Umbilical cord (tissue), 2 donors: ENCODE results near the gene DPEP2NB. TPM values are rescaled to one million over a fixed set of nuclear protein-coding genes. Genes with fewer than 3 reads are reported as not detected.
"Not testable (repeated sequence)": the region's sequence is repeated elsewhere in the genome, so short reads cannot be mapped to it uniquely, and the experiment has no call there.

ENCODE experiments used
- DNase-seq: peaks from one replicate; pipeline ENCODE4 v3.0.0-alpha.2; 2015; ENCODE audit warnings: low spot score
- total RNA-seq: library from RNA; depleted of rRNA; stranded (reverse); fragments of >200 nt; gene quantifications from one replicate; pipeline ENCODE4 v1.2.3, GENCODE V29; 2014; ENCODE audit warnings: low replicate concordance; ENCODE audit not compliant: insufficient read depth

The DPEP2NB gene
- total RNA-seq, 1 donor from 2014 or later, result not detected

GRCh38 chr16:68013440-68013839, 2.3 kb downstream of the DPEP2NB start:
- no peak for DNase-seq

DNA sequence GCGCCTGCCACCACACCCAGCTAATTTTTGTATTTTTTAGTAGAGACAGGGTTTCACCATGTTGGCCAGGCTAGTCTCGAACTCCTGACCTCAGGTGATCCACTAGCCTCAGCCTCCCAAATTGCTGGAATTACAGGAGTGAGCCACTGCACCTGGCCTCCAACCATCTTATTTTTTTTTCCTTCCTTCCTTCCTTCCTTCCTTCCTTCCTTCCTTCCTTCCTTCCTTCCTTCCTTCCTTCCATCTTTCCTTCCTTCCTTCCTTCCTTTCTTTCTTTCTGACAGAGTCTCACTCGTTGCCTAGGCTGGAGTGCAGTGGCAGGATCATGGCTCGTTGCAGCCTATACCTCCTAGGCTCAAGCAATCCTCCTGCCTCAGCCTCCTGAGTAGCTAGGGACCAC, 5.8 kb downstream of the DPEP2NB start:
- not testable (repeated sequence) for DNase-seq

GRCh38 chr16:68009157-68009735, 6.5 kb downstream of the DPEP2NB start:
- no peak for DNase-seq

GRCh38 chr16:68005786-68006286, 9.9 kb downstream of the DPEP2NB start:
- peak; percentile 67 for DNase-seq

GRCh38 chr16:68005211-68005610, 10.5 kb downstream of the DPEP2NB start:
- no peak for DNase-seq

GRCh38 chr16:68003031-68003430, 12.7 kb downstream of the DPEP2NB start:
- DNase-seq, result no peak

DNA sequence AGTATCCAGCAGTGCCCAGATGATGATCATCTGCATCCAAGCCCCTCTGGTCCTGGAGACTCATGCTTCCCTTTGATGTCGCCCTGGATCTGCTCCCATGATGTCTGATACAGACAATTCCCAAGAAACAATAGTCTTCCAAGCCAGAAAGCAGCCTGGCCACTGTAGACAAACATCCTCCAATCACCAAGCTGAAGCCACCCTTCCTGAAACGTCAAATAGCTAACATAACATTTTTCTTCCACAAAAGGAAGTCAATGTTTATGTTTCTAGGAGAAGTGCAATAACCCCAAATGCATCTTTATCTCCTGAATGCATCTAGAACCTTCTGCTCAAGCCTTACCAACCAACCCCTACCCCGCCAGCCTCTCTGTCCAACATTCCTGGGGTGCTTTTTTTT, 15.3 kb downstream of the DPEP2NB start:
- peak; percentile 14 for DNase-seq

DNA sequence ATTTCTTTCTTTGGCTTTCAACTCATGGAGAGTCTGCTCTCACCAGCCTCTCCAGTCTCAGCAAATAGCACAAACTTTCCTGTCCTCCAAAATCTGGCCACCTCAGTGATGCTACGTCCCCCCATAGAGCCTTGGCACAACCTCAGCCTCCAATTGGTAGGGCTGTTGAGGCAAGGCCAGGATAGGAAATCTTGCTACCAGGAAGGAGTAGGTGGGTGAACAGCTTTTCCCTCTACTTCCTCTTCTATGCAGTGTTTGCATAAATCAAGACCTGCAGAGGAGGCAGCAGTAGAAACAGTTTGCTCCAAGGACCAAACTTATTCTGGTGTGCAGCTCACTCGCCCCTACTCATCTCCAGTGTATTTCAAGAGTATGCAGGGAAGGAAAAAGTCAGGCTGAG, 15.7 kb downstream of the DPEP2NB start:
- DNase-seq, result no peak

DNA sequence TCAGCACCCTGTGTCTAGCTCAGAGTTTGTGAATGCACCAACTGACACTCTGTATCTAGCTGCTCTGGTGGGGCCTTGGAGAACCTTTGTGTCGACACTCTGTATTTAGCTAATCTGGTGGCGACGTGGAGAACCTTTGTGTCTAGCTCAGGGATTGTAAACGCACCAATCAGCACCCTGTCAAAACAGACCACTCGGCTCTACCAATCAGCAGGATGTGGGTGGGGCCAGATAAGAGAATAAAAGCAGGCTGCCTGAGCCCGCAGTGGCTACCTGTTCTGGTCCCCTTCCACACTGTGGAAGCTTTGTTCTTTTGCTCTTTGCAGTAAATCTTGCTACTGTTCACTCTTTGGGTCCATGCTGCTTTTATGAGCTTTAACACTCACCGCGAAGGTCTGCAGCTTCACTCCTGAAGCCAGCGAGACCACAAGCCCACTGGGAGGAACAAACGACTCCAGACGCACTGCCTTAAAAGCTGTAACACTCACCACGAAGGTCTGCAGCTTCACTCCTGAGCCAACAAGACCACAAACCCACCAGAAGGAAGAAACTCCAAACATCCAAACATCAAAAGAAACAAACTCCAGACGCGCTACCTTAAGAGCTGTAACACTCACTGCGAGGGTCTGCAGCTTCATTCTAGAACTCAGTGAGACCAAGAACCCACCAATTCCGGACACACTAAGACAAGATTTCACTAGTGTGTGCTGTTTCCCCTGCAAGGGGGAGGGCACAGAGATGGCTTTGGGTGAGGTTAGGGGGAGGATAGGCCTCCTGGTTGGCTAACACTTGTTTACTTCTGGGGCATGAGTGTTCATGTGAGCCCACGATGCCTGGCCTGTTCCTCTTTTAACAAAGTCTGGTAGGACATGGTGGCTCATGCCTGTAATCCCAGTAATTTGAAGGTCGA, 16.7 kb downstream of the DPEP2NB start, which contains the start of gene DPEP2:
Gene DPEP2 (minus strand): TSS at position 706 of the 910 bp plus-strand sequence. CDS start 6,272 bp downstream, outside the sequence.
- not testable (repeated sequence) for DNase-seq

GRCh38 chr16:67998231-67998778, 17.4 kb downstream of the DPEP2NB start:
- DNase-seq, result not testable (repeated sequence)

GRCh38 chr16:67996666-67997065, 19.0 kb downstream of the DPEP2NB start:
- no peak for DNase-seq

- DNase-seq, result no peak
Observed at GRCh38 chr16:67995423-67995822, 20.3 kb downstream of the DPEP2NB start.

DNA sequence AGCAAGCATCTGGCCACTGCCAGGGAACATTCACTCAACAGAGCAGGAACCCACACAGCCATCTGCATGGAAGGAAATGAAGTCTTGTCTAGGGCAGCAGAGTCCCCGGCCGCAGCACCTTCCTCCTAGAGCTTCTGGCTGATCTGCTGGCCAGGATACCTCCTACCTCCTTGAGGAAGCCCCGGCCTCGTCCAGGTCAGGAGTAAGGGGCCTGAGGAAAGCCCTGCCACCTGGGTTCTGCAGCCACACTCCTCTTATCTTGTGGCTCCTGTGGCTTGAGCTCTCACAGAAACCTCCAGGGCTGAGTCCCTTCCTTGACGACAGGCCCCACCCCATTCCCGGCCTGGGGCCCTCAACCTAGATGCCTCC, 21.7 kb downstream of the DPEP2NB start:
- DNase-seq, result not testable (repeated sequence)

DNA sequence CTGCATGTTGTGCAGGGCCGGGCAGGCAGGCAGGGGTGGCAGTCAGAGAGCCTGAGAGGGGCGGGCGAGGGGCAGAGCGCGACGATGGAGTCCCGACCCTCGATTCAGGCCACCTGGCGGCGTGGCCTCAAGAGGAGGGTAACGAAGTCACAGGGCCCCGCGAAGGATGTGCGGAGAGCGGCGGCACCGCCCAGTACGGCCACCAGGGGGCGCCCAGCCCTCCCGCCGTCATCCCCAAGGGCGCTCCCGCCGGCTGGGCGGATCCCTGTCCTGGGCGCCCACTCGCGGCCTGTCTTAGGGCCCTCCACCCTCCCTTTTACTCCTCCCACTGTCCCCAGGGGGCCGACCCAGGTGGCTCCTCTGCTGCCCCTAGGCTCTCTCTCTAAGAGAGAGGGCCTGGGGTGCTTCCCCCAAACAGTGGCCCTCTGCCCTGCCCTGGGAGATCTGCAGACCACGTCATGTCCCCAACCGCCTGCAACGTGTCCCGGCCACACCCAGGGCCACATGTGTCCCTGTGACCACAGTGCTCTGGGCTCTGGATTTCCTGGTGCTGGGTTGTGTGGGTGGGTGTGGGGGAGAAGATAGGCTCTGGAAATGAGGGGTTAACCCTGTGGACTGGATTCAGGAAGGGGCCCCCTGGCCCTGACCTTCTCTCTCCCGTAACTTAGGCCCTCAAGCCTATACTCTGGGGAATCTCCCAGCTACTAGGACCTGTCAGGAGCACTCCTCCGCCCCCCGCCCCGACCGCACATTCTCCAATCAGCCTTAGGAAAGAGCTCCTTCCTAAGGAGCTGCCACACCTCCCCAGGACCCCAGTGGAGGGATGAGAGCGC, 22.3 kb downstream of the DPEP2NB start:
- peak; percentile 71 for DNase-seq

DNA sequence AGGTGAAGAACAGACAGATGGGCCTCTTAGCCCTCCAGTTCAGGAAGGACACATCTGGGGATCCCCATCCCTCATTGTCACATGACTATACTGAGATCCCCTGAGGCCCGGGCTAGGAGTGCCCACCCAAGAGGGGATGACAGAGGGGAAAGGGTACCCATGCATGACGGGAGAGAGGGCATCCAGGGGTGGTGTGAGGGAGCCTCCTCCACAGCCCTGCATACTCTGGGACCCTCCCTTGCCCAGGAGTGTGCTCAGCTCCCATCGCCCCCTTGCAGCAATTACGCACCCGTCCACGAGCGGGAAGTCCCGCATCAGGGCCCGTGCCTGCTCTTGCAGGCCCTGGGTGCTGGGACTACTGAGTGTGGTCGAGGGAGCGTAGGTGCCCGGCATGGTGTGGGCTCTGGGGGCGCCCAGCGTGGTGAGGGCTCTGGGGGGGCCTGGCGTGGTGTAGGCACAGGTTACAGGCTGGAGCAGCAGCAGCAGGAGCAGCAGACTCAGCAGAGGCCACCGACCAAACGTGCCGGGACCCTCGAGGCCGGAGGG, 23.0 kb downstream of the DPEP2NB start:
- DNase-seq, result no peak

GRCh38 chr16:67990018-67990386, 25.7 kb downstream of the DPEP2NB start:
- DNase-seq, result no peak

DNA sequence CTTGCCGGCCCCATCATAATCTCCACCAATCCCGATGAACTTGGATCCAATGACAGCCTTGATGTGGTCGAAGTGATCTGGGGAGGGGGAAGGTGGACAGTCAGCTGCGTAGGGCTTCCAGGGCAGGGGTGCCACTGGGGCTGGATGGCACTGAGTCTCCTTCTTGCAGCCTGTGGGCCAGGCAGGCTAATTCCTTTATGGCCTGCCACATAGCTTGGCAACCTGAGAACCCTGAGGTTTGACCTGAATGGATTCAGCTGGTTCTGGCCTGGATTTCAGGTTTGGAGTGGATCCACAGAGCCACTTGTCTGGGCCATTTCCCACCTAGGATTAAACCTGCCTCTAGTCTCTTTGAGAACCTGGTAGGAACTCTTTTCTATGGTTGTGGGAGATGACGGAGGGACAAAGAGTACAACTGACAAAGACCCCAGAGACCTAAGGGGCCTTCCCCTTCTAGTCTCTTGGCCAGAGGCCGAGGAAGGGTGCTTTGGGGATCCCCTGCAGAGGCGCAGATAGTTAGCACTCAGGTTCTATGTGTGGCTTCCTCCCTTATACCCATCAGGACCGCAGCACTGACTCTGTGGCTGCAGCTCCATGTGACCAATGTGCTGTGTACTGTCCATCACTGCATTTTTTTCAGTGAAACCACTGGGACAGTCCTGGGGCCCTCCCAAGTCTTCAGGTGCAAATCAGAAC, 26.2 kb downstream of the DPEP2NB start:
- no peak for DNase-seq

GRCh38 chr16:67988675-67989074, 27.0 kb downstream of the DPEP2NB start:
- no peak for DNase-seq

- no peak for DNase-seq
Observed at GRCh38 chr16:67987460-67988160, 28.1 kb downstream of the DPEP2NB start.

DNA sequence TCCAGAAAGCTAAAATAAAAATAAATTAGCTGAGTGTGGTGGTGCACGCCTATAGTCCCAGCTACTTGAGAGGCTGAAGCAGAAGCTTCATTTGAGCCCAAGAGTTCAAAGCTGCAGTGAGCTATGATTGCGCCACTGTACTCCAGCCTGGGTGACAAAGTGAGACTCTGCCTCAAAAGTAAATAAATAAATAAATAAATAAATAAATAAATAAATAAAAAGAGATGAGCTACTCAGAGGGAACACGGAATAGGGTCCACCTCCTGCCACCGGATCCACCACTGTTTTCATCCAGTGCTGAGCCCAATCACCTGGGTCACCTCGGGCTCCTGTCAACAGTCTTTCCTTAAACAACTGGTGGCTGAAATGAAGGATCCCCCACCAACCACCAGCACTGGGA, 28.8 kb downstream of the DPEP2NB start:
- no peak for DNase-seq
